NK-92 (cell line): Measurements from ENCODE around the gene TMPRSS4.
"Not testable (repeated sequence)": the region's sequence is repeated elsewhere in the genome, so short reads cannot be mapped to it uniquely, and the experiment has no call there.

ENCODE experiments used
- DNase-seq: peaks from one replicate; lab custom pipeline; 2025; ENCODE audit not compliant: unreplicated experiment; lab: John Stamatoyannopoulos, UW

The TMPRSS4 gene

DNA sequence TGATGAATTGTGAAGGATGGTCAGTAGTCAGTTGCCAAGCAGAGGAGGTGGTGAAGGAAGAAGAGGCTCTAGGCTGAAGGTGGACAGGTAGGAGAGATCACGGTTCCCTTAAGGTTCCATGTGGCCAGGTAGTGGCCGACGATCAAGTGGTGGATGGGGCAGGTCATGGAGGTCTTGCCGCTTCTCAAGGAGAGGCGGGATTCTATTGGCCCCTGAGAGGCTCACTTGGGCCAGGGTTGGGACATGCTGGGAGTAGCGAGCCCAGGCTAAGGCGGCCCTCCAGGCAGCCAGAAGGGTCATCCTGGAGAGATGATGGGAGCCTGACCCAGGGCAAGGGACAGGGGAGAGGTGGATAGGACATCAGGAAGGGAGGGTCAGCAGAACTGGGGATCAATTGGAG is 20.9 kb upstream of the TMPRSS4 start:
- DNase-seq: no peak

DNA sequence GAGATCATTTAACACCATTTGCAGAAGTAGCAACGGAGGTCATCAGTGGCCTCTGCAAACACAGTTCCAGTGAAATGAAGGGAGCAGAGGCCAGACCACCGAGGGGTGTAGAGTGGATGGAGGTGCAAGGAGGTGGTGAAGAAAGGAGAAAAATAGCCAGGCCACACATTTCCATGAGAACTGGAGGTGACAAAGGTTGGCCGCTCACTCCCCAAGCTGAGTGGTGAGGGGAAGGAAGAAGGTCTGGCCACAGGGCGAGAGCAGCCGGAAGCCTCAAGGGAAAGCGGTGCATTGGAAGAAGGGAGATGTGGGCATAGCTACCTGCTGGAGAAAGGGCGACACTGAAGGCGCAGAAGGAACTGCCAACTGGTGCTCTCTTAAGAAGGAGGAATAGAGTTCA is 20.1 kb upstream of the TMPRSS4 start:
- no peak for DNase-seq

- DNase-seq: no peak
Measured at GRCh38 chr11:118057251-118058145, 19.4 kb upstream of the TMPRSS4 start.

DNA sequence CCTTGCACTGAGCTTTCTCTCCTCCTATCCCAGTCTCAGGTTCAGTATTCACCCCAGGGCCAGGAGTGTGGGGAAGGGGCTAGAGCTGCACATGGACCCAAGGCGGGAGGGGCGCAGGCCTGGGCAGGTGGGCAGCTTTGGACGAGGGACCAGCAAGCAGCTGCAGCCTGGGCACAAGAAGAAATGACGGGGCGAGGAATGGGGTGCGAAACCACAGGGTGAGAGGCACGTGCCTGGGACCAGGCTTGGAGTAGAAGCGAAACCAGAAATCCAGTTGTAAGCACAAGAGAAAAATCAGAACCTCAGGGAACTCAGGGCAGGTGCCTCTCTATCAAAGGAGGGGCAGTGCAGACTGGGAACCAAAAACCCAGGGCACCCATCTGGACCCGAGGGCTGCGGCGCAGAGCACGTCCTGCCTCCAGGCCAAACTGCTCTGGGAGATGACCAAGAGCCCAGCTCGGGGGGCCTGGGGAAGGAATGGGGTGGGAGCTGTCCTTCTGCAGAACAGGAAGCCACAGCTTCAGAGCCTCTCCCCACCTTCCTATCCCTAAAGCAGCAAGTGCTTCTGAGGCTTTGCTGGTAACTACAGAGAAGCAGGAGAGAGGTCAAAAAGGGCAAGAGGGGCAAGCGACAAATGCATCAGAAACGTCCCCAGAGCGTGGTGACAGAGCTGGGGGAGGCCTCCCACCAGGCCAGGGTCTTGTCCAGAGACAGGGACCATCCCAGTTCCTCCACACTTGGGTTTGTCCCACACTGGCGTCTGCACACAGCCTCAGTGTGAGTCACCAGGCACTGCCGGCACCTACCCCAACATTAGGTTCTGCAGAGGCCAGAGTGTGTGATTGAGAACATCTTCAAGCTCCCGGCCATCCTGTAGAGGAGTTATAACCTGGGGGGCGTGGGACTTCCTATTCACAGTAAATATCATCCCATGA is 18.3 kb upstream of the TMPRSS4 start:
- no peak for DNase-seq

DNA sequence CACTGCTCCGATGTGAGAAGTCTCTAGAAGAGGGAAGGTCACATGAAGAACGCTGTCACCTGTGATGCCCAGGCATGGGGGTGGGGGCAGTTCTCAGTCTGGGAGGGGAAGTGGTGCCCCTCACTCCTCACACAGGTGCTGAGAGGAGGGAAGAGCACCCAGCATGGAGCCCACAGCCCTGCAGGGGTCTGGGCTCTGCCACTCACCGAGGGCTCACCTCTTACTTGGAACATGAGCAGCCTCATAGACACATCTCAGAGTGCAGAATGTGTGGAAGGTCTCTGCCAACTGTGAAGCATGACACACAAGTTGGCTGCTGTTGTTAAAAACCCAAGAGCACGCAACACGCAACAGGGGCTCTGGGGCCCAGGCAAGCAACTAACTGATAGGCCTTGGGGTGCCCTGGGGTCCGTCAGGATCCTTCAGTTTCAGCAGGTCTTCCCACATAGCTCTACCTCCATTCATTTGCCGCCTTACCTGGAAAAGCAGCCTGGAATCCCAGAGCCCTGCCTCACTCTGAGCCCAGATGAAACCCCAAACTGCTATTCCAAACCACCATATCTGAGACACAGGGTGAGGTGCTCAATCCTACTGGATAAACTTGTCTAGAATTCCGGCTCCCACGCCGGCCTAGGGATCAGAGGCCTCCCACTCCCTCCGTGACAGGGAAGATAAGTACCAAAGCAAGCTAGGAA is 17.5 kb upstream of the TMPRSS4 start:
- DNase-seq: no peak

GRCh38 chr11:118060081-118060661 is 16.7 kb upstream of the TMPRSS4 start:
- no peak for DNase-seq

GRCh38 chr11:118060869-118061268 is 16.0 kb upstream of the TMPRSS4 start:
- DNase-seq: no peak

DNA sequence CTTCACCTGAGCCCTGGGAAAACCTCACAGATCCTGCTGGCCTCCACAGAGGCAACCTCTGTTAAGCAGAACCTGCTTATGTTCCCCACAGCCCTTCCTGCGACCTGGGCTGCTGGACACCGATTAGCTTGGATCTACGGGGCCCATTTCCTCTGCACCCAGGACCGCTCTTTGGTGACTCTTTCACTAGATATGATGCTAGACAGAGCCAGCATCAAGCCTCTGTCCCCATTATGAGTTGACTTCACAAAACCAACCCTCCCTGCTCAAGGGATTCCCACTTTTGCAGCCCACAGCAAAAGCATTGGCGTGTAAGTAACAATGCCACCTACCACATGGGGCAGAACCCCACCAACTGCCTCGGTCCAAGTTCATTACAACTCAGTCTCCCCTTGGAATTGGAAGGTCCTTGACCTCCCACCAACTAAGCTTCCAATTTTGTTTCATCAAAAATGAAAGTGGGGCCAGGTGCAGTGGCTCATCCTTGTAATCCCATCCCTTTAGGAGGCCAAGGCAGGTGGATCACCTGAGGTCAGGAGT is 15.2 kb upstream of the TMPRSS4 start:
- no peak for DNase-seq

DNA sequence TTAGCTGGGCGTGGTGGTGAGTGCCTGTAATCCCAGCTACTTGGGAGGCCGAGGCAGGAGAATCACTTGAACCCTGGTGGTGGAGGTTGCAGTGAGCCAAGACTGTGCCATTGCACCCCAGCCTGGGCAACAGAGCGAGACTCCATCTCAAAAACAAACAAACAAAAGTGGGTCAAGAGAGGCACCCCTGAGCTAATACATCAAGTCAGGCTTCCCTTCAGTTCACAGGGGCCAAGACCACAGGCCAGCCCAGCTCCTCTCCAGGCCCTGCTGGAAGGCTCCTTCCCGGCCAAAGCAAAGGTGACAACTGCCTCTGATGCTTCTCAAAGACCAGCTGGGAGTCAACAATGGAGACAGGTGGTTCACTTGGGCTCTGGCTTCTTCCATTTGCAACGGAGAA is 14.7 kb upstream of the TMPRSS4 start:
- not testable (repeated sequence) for DNase-seq

DNA sequence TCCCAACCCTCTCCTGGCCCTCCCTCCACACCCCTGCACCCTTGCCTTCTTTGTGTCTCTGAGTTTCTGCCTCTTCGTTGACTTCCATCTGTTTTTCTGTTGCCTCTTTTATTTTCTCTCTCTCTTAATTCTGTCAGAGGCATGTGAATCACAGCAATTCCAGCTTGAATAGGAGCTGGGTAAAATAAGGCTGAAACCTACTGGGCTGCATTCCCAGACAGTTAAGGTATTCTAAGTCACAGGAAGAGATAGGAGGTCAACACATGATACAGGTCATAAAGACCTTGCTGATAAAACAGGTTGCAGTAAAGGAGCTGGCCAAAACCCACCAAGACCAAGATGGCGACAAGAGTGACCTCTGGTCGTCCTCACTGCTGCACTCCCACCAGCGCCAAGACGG is 14.2 kb upstream of the TMPRSS4 start:
- DNase-seq: not testable (repeated sequence)

GRCh38 chr11:118064956-118065355 is 11.9 kb upstream of the TMPRSS4 start:
- DNase-seq: no peak

GRCh38 chr11:118065384-118065783 is 11.5 kb upstream of the TMPRSS4 start:
- no peak for DNase-seq

- DNase-seq: no peak
Measured at GRCh38 chr11:118067006-118067405, 9.9 kb upstream of the TMPRSS4 start.

DNA sequence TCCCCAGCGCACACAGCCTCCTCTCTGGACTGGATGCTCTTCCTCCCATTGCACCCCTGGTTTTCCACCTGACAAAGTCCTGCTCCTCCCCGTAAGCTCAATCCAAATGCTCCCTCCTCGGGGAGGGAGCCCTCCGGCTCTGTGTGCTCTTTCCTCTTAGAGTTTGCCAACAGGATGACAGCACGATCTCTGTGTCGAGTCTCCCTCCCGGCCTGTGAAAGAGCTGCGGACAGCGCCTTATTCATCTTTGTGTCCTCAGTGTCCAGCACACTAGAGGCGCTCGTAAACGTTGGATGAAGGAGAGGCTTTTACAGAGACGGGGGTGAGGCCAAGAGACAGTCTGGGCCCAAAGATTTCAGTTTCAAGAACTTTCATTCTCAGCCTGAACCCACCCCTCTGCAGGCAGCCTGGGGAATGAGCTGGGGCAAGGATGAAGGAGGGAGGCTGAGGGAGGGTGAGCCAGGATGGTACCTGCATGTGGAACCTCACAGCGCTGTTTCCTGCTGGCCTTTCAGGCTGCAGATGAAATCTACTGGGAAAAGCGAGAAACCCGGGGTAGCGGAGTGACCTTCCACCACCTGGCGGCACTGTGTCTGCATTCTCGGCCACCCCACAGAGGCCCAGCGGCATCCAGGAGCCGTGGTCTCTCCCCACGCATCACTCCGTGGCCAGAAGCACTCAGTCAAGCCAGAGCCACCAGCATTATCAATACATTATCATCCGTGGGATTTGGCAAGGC is 8.5 kb upstream of the TMPRSS4 start:
- no peak for DNase-seq

DNA sequence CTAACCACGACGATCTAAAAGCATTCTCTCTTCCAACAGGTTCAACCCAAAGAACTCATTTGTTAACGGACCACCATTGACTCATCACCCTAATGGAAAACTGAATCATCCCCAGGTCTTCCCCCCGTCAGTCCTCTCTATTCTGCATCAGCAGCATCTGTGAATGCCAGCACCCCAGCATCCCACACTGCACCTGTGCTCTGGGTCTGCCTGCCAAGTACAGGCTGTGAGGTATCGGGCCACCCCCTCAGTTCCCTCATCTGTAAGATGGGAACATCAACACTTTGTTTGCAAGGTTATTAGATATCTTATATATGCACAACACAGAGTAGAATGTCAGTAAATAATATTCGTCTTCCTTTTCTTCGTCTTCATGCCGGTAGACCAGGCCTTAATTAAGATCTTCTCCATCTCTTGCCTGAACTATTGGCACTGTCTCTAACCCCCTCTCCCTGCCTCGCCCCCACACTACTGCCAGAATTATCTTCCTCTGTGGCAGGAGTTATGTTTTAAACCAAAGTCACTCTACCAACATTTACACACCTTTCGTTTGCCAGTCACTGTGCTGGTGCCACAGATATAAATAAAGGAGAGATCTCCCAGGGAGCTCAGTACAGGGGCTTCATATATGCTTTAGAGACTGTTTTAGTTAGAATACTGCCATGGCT is 7.8 kb upstream of the TMPRSS4 start:
- no peak for DNase-seq

DNA sequence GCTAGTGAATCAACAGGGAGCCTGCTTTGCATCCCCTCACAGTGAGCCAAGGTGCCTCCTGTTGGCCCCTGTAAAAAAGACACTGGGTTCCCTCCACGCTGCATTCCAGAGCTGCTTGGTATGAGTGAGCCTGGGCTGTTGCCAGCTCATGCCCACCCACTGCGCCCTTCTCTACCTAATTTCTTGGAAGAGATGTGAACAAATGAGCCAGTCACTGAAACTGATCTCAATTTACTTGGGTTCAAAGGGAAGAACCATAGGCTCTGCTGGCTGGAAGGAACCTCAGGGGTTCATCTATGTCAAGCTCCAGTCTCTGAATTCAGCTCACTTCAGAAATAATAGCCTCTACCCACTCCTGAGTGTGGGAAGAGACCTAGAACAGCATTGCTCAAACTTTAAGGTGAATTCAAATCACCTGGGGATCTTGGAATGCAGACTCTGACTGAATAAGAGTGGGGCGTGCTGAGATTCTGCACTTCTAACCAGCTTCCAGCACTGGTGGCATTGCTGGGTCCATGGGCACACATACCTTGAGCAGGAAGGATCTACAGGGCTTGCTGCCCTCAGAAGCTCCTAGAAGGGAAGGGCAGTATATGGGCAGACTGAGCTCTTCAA is 5.4 kb upstream of the TMPRSS4 start:
- DNase-seq: no peak

DNA sequence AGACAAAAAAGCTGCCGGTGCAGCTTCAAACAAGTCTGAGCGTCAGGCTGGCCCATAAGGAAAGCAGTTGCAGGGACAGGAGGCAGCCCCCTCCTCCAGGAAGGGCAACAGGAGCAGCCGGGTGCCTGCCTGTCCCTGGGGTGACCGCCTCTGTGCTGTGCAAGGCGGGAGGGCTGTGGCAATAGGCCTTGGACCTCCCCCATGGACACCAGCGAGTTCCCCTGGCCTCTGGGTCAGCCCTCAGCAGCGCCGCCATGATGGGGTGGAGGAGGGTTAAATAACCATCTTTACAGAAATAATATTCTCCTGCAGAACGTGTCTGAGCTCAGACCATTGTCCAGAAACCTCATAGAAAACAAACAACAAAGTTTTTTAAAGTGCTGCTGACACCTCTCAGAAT is 3.3 kb upstream of the TMPRSS4 start:
- DNase-seq: no peak

DNA sequence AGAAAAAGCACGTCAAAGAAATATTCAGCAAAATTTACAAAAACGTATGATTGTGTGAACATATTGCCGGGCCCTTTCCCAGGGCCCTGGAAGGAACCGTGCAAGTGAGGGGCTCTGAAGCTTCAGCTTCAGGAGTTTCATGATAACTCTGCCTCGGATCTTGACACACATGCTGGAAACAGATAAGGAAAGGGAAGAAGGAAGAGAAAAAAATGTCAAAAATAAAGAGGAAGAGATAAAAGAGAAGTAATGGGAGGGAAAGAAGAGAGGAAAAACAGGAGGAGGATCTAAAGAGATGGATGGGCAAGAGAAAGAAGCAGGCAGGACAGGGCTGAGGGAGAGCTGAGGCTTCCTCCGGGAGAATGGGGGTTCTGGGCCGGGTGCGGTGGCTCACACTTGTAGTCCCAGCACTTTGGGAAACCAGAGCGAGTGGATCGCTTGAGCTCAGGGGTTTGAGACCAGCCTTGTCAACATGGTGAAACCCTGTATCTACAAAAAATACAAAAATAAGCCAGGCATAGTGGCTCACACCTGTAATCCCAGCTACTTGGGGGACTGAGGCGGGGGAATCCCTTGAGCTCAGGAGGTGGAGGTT is 2.7 kb upstream of the TMPRSS4 start:
- DNase-seq: no peak

GRCh38 chr11:118074785-118075184 is 2.1 kb upstream of the TMPRSS4 start:
- DNase-seq: no peak
